ENCODE measurements around the gene TAAR1.
"Not testable (repeated sequence)": the region's sequence is repeated elsewhere in the genome, so short reads cannot be mapped to it uniquely, and the experiment has no call there.

Gene TAAR1

GRCh38 chr6:132648828-132649227 is 10.2 kb downstream of the TAAR1 start:
- Histone ChIP-seq H3K27ac (ENCODE audit: low read length) (no peak overlapping the region), H3K4me1 (ENCODE audit: low read length) (no peaks in the 10 kb centered on the region), H3K9ac (ENCODE audit: low read length) (no peak overlapping the region), H3K4me2 (ENCODE audit: low read depth, low read length) (no peak overlapping the region), H4K20me1 (ENCODE audit: insufficient read depth, low read length) (no peaks in the 10 kb centered on the region), H2AFZ (ENCODE audit: low read length) (no peak overlapping the region), H3K9me3 (replicated peaks; ENCODE audit: insufficient read depth, low read length) (no peaks in the 10 kb centered on the region), H3K27me3 (replicated peaks; ENCODE audit: insufficient read depth, low read length) (no peaks in the 10 kb centered on the region), H3F3A (ENCODE audit: insufficient read depth, low read length) (no peaks in the 10 kb centered on the region), H3K79me2 (ENCODE audit: low read length) (no peaks in the 10 kb centered on the region), H3K36me3 (replicated peaks; ENCODE audit: insufficient read depth, low read length) (no peaks in the 10 kb centered on the region), H3K9me2 (replicated peaks; ENCODE audit: insufficient read depth, low read length) (no peaks in the 10 kb centered on the region), H3K4me3 (ENCODE audit: low read length) (no peak overlapping the region)
- no peak for DNase-seq
- TF ChIP-seq EZH2 (optimal IDR thresholded peaks at IDR 0.05; ENCODE audit: low read depth, low read length) (no peak), CTCF (IDR thresholded peaks at IDR 0.05; ENCODE audit: low read length) (no peak), EZH2phosphoT487 (IDR thresholded peaks at IDR 0.05; ENCODE audit: low read length) (no peak)

GRCh38 chr6:132648356-132648755 is 10.6 kb downstream of the TAAR1 start:
- no peaks in the 10 kb centered on the region for H3K79me2 ChIP-seq (ENCODE audit: low read length)
- 0 out of 2 replicates have a peak, but pooled peaks cover 4% of the 10 kb centered on the region for H3K4me1 ChIP-seq (ENCODE audit: low read length)
- no peaks in the 10 kb centered on the region for H3K36me3 ChIP-seq (replicated peaks; ENCODE audit: insufficient read depth, low read length)
- H3K27ac ChIP-seq (ENCODE audit: low read length), result no peak overlapping the region
- no peak overlapping the region for H3K9ac ChIP-seq (ENCODE audit: low read length)
- H2AFZ ChIP-seq (ENCODE audit: low read length), result no peak overlapping the region
- no peak for DNase-seq
- no peaks in the 10 kb centered on the region for H3K9me2 ChIP-seq (replicated peaks; ENCODE audit: insufficient read depth, low read length)
- TF ChIP-seq EZH2phosphoT487 (IDR thresholded peaks at IDR 0.05; ENCODE audit: low read length), result no peak
- TF ChIP-seq CTCF (IDR thresholded peaks at IDR 0.05; ENCODE audit: low read length), result no peak
- no peak for TF ChIP-seq EZH2 (optimal IDR thresholded peaks at IDR 0.05; ENCODE audit: low read depth, low read length)
- no peak overlapping the region for H3K4me3 ChIP-seq (ENCODE audit: low read length)
- H3K27me3 ChIP-seq (replicated peaks; ENCODE audit: insufficient read depth, low read length), result no peaks in the 10 kb centered on the region
- H3K9me3 ChIP-seq (replicated peaks; ENCODE audit: insufficient read depth, low read length), result no peaks in the 10 kb centered on the region
- H3F3A ChIP-seq (ENCODE audit: insufficient read depth, low read length), result no peaks in the 10 kb centered on the region
- no peaks in the 10 kb centered on the region for H4K20me1 ChIP-seq (ENCODE audit: insufficient read depth, low read length)
- H3K4me2 ChIP-seq (ENCODE audit: low read depth, low read length), result no peak overlapping the region

- H3K36me3 ChIP-seq (replicated peaks; ENCODE audit: insufficient read depth, low read length), result no peaks in the 10 kb centered on the region
- TF ChIP-seq EZH2phosphoT487 (IDR thresholded peaks at IDR 0.05; ENCODE audit: low read length) (no peak), CTCF (IDR thresholded peaks at IDR 0.05; ENCODE audit: low read length) (no peak), EZH2 (optimal IDR thresholded peaks at IDR 0.05; ENCODE audit: low read depth, low read length) (no peak)
- H3K4me3 ChIP-seq (ENCODE audit: low read length), result no peak overlapping the region
- no peaks in the 10 kb centered on the region for H3K79me2 ChIP-seq (ENCODE audit: low read length)
- no peaks in the 10 kb centered on the region for H3K9me2 ChIP-seq (replicated peaks; ENCODE audit: insufficient read depth, low read length)
- no peak overlapping the region for H2AFZ ChIP-seq (ENCODE audit: low read length)
- H3K9me3 ChIP-seq (replicated peaks; ENCODE audit: insufficient read depth, low read length), result no peaks in the 10 kb centered on the region
- H3K27me3 ChIP-seq (replicated peaks; ENCODE audit: insufficient read depth, low read length), result no peaks in the 10 kb centered on the region
- H3F3A ChIP-seq (ENCODE audit: insufficient read depth, low read length), result no peaks in the 10 kb centered on the region
- no peak for DNase-seq
- H3K9ac ChIP-seq (ENCODE audit: low read length), result no peak overlapping the region
- peaks cover 15% of the 10 kb centered on the region; the same call in 1 of the 2 replicates for H3K4me1 ChIP-seq (ENCODE audit: low read length)
- no peak overlapping the region for H3K27ac ChIP-seq (ENCODE audit: low read length)
- H3K4me2 ChIP-seq (ENCODE audit: low read depth, low read length), result no peak overlapping the region
- H4K20me1 ChIP-seq (ENCODE audit: insufficient read depth, low read length), result no peaks in the 10 kb centered on the region
Measured at GRCh38 chr6:132643547-132643946, 15.4 kb downstream of the TAAR1 start.

GRCh38 chr6:132637135-132637534 is 21.8 kb downstream of the TAAR1 start:
- not testable (repeated sequence) for H3K27me3 ChIP-seq (replicated peaks; ENCODE audit: insufficient read depth, low read length); H3K79me2 ChIP-seq (ENCODE audit: low read length); H3K9me3 ChIP-seq (replicated peaks; ENCODE audit: insufficient read depth, low read length); H4K20me1 ChIP-seq (ENCODE audit: insufficient read depth, low read length); DNase-seq; H3K4me1 ChIP-seq (ENCODE audit: low read length); H3K4me3 ChIP-seq (ENCODE audit: low read length); H3K9ac ChIP-seq (ENCODE audit: low read length); H3K36me3 ChIP-seq (replicated peaks; ENCODE audit: insufficient read depth, low read length); H3F3A ChIP-seq (ENCODE audit: insufficient read depth, low read length); H3K9me2 ChIP-seq (replicated peaks; ENCODE audit: insufficient read depth, low read length); H3K4me2 ChIP-seq (ENCODE audit: low read depth, low read length); H2AFZ ChIP-seq (ENCODE audit: low read length); H3K27ac ChIP-seq (ENCODE audit: low read length)

GRCh38 chr6:132635906-132636305 is 23.1 kb downstream of the TAAR1 start:
- DNase-seq; H4K20me1 ChIP-seq (ENCODE audit: insufficient read depth, low read length); H3K9me2 ChIP-seq (replicated peaks; ENCODE audit: insufficient read depth, low read length); H3K9ac ChIP-seq (ENCODE audit: low read length); H2AFZ ChIP-seq (ENCODE audit: low read length); H3K4me1 ChIP-seq (ENCODE audit: low read length); H3K9me3 ChIP-seq (replicated peaks; ENCODE audit: insufficient read depth, low read length); H3K4me2 ChIP-seq (ENCODE audit: low read depth, low read length); H3K4me3 ChIP-seq (ENCODE audit: low read length); H3K79me2 ChIP-seq (ENCODE audit: low read length); H3K27ac ChIP-seq (ENCODE audit: low read length); H3F3A ChIP-seq (ENCODE audit: insufficient read depth, low read length); H3K27me3 ChIP-seq (replicated peaks; ENCODE audit: insufficient read depth, low read length); H3K36me3 ChIP-seq (replicated peaks; ENCODE audit: insufficient read depth, low read length): not testable (repeated sequence)

GRCh38 chr6:132635288-132635687 is 23.7 kb downstream of the TAAR1 start:
- not testable (repeated sequence) for H3K4me3 ChIP-seq (ENCODE audit: low read length); H4K20me1 ChIP-seq (ENCODE audit: insufficient read depth, low read length); H3K27ac ChIP-seq (ENCODE audit: low read length); H3K27me3 ChIP-seq (replicated peaks; ENCODE audit: insufficient read depth, low read length); H3K4me1 ChIP-seq (ENCODE audit: low read length); H3K9me3 ChIP-seq (replicated peaks; ENCODE audit: insufficient read depth, low read length); H3K4me2 ChIP-seq (ENCODE audit: low read depth, low read length); H3K9ac ChIP-seq (ENCODE audit: low read length); H3K36me3 ChIP-seq (replicated peaks; ENCODE audit: insufficient read depth, low read length); DNase-seq; H3F3A ChIP-seq (ENCODE audit: insufficient read depth, low read length); H2AFZ ChIP-seq (ENCODE audit: low read length); H3K9me2 ChIP-seq (replicated peaks; ENCODE audit: insufficient read depth, low read length); H3K79me2 ChIP-seq (ENCODE audit: low read length)

Data from MM.1S (cell line).